GM23338 (cell line): Measurements from ENCODE around the gene PASK. TPM values are rescaled to one million over a fixed set of nuclear protein-coding genes. Genes with fewer than 3 reads are reported as not detected.

Experiments used
- ATAC-seq: fragments of 200-7000 bp; cut with Tn5 transposase; 3 replicates; pipeline ENCODE4 v1.9.1; 2020
- DNase-seq: peaks from one replicate; pipeline ENCODE4 v3.0.0-alpha.2; 2015; ENCODE audit warnings: low spot score
- H2AFZ ChIP-seq: fragments of 200-600 bp; sonication (generic); 2 replicates; pipeline ENCODE4 v1.8.0; 2016; ENCODE audit warnings: antibody characterized with exemption, mild to moderate bottlenecking, moderate library complexity
- H3F3A ChIP-seq: fragments of 200-600 bp; sonication (generic); replicated peaks from 2 replicates; pipeline ENCODE4 v1.8.0; 2017; ENCODE audit warnings: antibody characterized with exemption, mixed run types, low read depth
- H3K27ac ChIP-seq: fragments of 200-600 bp; sonication (generic); 2 replicates; pipeline ENCODE4 v1.6.1; 2016; ENCODE audit warnings: low read depth
- H3K27me3 ChIP-seq: fragments of 200-600 bp; sonication (generic); 2 replicates; pipeline ENCODE4 v1.8.0; 2016; ENCODE audit warnings: mild to moderate bottlenecking, mixed run types, moderate library complexity; ENCODE audit not compliant: insufficient read depth
- H3K36me3 ChIP-seq: fragments of 200-600 bp; sonication (generic); 2 replicates; pipeline ENCODE4 v1.8.0; 2016; ENCODE audit warnings: mild to moderate bottlenecking; ENCODE audit not compliant: insufficient read depth
- H3K4me1 ChIP-seq: fragments of 200-600 bp; sonication (generic); 2 replicates; pipeline ENCODE4 v1.8.0; 2016; ENCODE audit warnings: mild to moderate bottlenecking, moderate library complexity; ENCODE audit not compliant: insufficient read depth
- H3K4me2 ChIP-seq: fragments of 200-600 bp; sonication (generic); 2 replicates; pipeline ENCODE4 v1.7.1; 2017; ENCODE audit warnings: mixed run types
- H3K4me3 ChIP-seq: fragments of 200-600 bp; sonication (generic); 2 replicates; pipeline ENCODE4 v1.6.1; 2016; ENCODE audit warnings: mixed run types
- H3K79me2 ChIP-seq: fragments of 200-600 bp; sonication (generic); replicated peaks from 2 replicates; pipeline ENCODE4 v1.8.0; 2017; ENCODE audit warnings: mild to moderate bottlenecking; ENCODE audit not compliant: insufficient read depth
- H3K9me2 ChIP-seq: fragments of 200-600 bp; sonication (generic); 2 replicates; pipeline ENCODE4 v1.8.0; 2017; ENCODE audit not compliant: insufficient read depth
- H4K20me1 ChIP-seq: fragments of 200-600 bp; sonication (generic); replicated peaks from 2 replicates; pipeline ENCODE4 v1.8.0; 2017; ENCODE audit warnings: mild to moderate bottlenecking; ENCODE audit not compliant: insufficient read depth
- H3K27ac Mint-ChIP-seq: 2 replicates; pipeline ENCODE4 v1.8.0; 2020; ENCODE audit warnings: inconsistent platforms, mild to moderate bottlenecking, moderate library complexity, mixed read lengths
- H3K27me3 Mint-ChIP-seq: 3 replicates; pipeline ENCODE4 v1.8.0; 2022; ENCODE audit warnings: low read depth, mild to moderate bottlenecking, moderate library complexity, mixed read lengths, inconsistent platforms; ENCODE audit not compliant: insufficient read depth, poor library complexity
- H3K36me3 Mint-ChIP-seq: 3 replicates; pipeline ENCODE4 v1.8.0; 2021; ENCODE audit warnings: low read depth, mild to moderate bottlenecking, inconsistent platforms, moderate library complexity, mixed read lengths
- H3K4me1 Mint-ChIP-seq: 3 replicates; pipeline ENCODE4 v1.8.0; 2020; ENCODE audit warnings: mild to moderate bottlenecking, inconsistent platforms, mixed read lengths
- H3K4me3 Mint-ChIP-seq: 3 replicates; pipeline ENCODE4 v1.8.0; 2021; ENCODE audit warnings: moderate library complexity, mild to moderate bottlenecking, inconsistent platforms, mixed read lengths
- H3K9me3 Mint-ChIP-seq: 3 replicates; pipeline ENCODE4 v1.8.0; 2020; ENCODE audit warnings: moderate library complexity, mild to moderate bottlenecking, inconsistent platforms, mixed read lengths
- CREB1 ChIP-seq: fragments of 250-450 bp; sonication (Bioruptor Pico); IDR thresholded peaks from 2 replicates; pipeline ENCODE4 v1.5.0; 2020; ENCODE audit warnings: low read depth, mild to moderate bottlenecking, moderate library complexity
- EZH2phosphoT487 ChIP-seq: fragments of 200-600 bp; sonication (generic); IDR thresholded peaks from one replicate; pipeline ENCODE4 v1.8.1; 2018; ENCODE audit warnings: antibody characterized with exemption; ENCODE audit not compliant: unreplicated experiment
- POLR2AphosphoS5 ChIP-seq: IDR thresholded peaks from 2 replicates; pipeline ENCODE4 v1.6.1; 2016; ENCODE audit warnings: antibody characterized with exemption, low read depth
- STAT1 ChIP-seq: IDR thresholded peaks from one replicate; pipeline ENCODE4 v1.6.1; 2016; ENCODE audit warnings: antibody characterized with exemption; ENCODE audit not compliant: unreplicated experiment
- polyA plus RNA-seq: library from polyadenylated mRNA; unstranded; fragments of >200 nt; fragmentation: Nextera tagmentation; extraction: Ambion mirVana; gene quantifications from 2 replicates; pipeline ENCODE4 v1.2.1, GENCODE V29; 2016
- total RNA-seq: library from RNA; depleted of rRNA; stranded (reverse); fragments of >200 nt; shearing (Covaris generic); gene quantifications from 2 replicates; pipeline ENCODE4 v1.2.3, GENCODE V29; 2014
- TF ChIP-seq, protein P1 (sequence below): fragments of 250-450 bp; sonication (Bioruptor Pico); IDR thresholded peaks from 2 replicates; pipeline ENCODE4 v1.5.0; 2020; ENCODE audit warnings: mild to moderate bottlenecking, moderate library complexity
- TF ChIP-seq, protein P2 (sequence below): IDR thresholded peaks from 2 replicates; pipeline ENCODE4 v1.6.1; 2016; ENCODE audit warnings: antibody characterized with exemption

The PASK gene
- total and polyA plus RNA-seq, 2 experiments from 2014 or later: 12.5 to 38.4 TPM

DNA sequence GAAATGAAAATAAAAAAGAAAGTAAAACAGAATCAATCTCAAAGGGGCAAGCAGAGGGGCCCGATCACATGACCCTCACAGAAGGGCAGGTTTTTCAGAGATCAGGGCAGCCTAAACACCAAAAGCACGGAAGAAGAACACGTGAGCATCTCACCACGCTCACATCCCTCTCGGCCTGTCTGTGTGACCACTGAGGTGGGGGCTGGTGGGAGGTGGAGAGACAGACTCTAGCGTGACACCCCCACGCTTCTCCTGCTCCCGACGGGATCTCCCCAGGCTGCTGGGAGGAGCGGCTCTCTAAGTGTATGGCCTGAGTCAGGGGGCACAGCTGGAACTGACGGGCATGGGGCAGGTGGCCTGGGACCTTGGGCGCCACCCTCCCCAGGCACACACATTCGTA, 23.6 kb downstream of the PASK start (continued):
- TF ChIP-seq, protein P1, sequence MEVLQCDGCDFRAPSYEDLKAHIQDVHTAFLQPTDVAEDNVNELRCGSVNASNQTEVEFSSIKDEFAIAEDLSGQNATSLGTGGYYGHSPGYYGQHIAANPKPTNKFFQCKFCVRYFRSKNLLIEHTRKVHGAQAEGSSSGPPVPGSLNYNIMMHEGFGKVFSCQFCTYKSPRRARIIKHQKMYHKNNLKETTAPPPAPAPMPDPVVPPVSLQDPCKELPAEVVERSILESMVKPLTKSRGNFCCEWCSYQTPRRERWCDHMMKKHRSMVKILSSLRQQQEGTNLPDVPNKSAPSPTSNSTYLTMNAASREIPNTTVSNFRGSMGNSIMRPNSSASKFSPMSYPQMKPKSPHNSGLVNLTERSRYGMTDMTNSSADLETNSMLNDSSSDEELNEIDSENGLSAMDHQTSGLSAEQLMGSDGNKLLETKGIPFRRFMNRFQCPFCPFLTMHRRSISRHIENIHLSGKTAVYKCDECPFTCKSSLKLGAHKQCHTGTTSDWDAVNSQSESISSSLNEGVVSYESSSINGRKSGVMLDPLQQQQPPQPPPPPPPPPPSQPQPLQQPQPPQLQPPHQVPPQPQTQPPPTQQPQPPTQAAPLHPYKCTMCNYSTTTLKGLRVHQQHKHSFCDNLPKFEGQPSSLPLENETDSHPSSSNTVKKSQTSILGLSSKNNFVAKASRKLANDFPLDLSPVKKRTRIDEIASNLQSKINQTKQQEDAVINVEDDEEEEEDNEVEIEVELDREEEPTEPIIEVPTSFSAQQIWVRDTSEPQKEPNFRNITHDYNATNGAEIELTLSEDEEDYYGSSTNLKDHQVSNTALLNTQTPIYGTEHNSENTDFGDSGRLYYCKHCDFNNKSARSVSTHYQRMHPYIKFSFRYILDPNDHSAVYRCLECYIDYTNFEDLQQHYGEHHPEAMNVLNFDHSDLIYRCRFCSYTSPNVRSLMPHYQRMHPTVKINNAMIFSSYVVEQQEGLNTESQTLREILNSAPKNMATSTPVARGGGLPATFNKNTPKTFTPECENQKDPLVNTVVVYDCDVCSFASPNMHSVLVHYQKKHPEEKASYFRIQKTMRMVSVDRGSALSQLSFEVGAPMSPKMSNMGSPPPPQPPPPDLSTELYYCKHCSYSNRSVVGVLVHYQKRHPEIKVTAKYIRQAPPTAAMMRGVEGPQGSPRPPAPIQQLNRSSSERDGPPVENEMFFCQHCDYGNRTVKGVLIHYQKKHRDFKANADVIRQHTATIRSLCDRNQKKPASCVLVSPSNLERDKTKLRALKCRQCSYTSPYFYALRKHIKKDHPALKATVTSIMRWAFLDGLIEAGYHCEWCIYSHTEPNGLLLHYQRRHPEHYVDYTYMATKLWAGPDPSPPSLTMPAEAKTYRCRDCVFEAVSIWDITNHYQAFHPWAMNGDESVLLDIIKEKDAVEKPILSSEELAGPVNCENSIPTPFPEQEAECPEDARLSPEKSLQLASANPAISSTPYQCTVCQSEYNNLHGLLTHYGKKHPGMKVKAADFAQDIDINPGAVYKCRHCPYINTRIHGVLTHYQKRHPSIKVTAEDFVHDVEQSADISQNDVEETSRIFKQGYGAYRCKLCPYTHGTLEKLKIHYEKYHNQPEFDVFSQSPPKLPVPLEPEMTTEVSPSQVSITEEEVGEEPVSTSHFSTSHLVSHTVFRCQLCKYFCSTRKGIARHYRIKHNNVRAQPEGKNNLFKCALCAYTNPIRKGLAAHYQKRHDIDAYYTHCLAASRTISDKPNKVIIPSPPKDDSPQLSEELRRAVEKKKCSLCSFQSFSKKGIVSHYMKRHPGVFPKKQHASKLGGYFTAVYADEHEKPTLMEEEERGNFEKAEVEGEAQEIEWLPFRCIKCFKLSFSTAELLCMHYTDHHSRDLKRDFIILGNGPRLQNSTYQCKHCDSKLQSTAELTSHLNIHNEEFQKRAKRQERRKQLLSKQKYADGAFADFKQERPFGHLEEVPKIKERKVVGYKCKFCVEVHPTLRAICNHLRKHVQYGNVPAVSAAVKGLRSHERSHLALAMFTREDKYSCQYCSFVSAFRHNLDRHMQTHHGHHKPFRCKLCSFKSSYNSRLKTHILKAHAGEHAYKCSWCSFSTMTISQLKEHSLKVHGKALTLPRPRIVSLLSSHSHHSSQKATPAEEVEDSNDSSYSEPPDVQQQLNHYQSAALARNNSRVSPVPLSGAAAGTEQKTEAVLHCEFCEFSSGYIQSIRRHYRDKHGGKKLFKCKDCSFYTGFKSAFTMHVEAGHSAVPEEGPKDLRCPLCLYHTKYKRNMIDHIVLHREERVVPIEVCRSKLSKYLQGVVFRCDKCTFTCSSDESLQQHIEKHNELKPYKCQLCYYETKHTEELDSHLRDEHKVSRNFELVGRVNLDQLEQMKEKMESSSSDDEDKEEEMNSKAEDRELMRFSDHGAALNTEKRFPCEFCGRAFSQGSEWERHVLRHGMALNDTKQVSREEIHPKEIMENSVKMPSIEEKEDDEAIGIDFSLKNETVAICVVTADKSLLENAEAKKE (CRISPR knock-in tag): no peak
- TF ChIP-seq CREB1: no peak
- TF ChIP-seq, protein P2, sequence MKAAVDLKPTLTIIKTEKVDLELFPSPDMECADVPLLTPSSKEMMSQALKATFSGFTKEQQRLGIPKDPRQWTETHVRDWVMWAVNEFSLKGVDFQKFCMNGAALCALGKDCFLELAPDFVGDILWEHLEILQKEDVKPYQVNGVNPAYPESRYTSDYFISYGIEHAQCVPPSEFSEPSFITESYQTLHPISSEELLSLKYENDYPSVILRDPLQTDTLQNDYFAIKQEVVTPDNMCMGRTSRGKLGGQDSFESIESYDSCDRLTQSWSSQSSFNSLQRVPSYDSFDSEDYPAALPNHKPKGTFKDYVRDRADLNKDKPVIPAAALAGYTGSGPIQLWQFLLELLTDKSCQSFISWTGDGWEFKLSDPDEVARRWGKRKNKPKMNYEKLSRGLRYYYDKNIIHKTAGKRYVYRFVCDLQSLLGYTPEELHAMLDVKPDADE: no peak
- TF ChIP-seq POLR2AphosphoS5: no peak

DNA sequence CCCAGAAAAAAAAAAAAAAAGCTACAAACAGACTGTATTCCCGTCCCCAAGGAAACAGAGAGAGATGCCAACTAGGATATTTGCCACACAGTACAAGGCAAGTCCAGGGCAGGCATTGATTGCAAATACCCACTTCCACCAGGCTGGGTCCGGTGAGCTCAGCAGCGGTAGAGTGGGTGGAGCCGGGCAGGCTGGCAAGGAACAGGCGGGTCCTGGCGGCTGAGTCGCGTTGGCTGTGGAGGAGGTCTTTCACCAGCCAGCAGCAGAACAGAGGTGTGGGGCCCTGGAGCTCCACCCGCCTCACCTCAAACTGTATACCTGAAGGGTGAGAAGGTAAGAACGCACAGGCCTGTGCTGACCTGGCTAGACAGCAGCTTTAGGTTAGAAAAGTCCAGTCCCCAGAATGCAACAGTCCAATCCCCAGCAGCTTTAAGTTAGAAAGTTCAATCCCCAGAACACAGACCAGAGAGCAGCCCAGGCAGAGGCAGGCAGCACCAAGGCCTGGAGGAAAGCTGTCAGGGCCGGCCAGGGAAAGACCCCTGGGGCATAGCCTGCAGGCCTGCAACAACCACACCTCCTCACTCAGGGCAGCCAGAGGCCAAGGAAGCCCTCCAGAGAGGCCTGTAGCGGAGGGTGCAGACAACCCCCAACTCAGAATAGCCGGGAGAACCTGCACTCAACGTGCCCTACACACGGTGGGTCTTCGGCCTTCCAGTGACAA, 25.3 kb downstream of the PASK start:
- no peak overlapping the region for H2AFZ ChIP-seq
- no peak overlapping the region for H3K4me2 ChIP-seq
- H4K20me1 ChIP-seq: no peaks in the 10 kb centered on the region; the same call in none of the 2 replicates
- Mint-ChIP-seq H3K27me3 (peaks cover 1% of the 10 kb centered on the region), H3K4me1 (no peaks in the 10 kb centered on the region), H3K36me3 (peaks cover 37% of the 10 kb centered on the region), H3K4me3 (no peak overlapping the region), H3K9me3 (no peaks in the 10 kb centered on the region), H3K27ac (no peak overlapping the region)
- ATAC-seq (no peak), DNase-seq (no peak)
- H3K4me3 ChIP-seq: no peak overlapping the region
- H3K79me2 ChIP-seq: no peaks in the 10 kb centered on the region
- H3K4me1 ChIP-seq: no peaks in the 10 kb centered on the region
- H3K36me3 ChIP-seq: peaks cover 12% of the 10 kb centered on the region
- H3K9me2 ChIP-seq: no peaks in the 10 kb centered on the region
- H3K27me3 ChIP-seq: no peaks in the 10 kb centered on the region
- no peak overlapping the region for H3K27ac ChIP-seq
- no peaks in the 10 kb centered on the region for H3F3A ChIP-seq
- TF ChIP-seq, protein P1 (CRISPR knock-in tag): no peak
- TF ChIP-seq STAT1: no peak
- no peak for TF ChIP-seq EZH2phosphoT487
- no peak for TF ChIP-seq POLR2AphosphoS5
